DMS79 (cell line): ENCODE data around the gene THAP6.
"Not testable (repeated sequence)": the region's sequence is repeated elsewhere in the genome, so short reads cannot be mapped to it uniquely, and the experiment has no call there.

Experiments
- DNase-seq: peaks from one replicate; lab custom pipeline; 2025; lab: John Stamatoyannopoulos, UW

The THAP6 gene

DNA sequence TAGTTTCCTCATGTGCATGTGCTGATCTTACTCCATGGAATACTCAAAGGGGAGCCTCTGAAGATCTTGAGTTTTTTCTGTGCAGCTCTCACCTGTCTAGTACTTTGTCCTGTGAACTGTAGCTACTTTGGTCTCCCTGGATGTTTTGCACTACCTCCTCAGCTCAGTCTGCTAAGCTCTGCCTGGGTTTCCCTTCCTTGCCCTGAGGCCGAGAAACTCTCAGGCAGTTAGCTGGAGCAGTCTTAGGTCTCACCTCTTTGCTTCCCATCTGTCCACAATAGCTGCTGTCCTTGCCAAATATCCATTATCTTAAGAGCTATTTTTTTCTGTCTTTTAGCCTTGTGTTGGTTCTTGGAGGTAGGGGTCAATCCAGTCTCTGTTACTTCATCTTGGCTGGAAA is 11.6 kb downstream of the THAP6 start:
- DNase-seq: no peak

DNA sequence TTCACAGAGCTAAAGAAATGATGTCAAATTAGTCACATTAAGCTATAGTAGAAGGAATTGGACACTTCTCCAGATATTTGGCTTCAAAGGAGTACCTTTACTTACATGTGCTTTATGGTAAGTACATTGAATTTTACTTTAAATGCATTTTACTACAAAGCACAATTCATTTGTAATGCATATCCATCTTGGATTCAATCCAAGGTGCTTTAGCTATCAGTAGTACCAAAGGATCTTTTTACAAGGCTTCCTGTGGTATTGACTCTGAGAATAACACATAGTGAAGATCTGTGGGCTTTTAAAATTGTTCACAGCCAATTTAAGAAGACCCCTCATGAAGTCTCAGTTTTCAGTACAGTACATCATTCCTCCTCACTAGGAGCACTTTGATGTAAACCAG is 13.2 kb downstream of the THAP6 start:
- DNase-seq: peak; percentile 6

DNA sequence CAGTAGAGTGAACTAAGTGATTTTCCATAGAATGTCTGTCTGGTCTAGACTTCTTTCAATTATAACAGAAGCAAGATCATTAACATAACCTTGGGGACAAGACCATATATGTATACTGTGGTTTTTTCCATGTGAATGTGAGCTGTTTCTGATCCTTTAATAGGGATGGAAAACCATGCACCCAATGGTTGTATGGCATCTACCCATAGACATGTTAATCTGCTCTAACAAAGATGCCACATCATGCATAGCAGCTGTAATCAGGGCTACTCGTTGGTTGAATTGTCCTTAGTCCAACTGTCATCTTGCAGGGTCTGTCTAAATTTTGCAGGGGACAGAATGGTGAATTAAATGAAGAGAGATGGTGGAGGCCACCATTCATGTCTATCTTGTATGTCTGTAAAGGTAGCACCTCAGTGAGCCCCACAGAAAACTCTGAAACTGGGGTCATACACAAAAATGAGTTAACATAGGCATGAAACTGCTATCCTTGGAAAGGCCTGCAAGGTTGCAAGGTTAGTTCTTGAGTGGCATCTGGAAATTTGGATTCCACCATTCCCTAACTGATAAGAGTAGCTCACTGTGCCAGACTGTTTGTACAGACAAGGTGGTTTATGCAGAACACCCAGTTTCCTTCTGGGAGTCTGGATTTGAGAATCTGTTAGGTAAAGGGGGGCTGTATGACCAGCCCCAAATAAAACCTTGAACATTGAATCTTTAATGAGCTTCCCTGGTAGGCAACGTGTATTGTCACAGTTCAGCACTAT is 16.5 kb downstream of the THAP6 start:
- DNase-seq: no peak

DNA sequence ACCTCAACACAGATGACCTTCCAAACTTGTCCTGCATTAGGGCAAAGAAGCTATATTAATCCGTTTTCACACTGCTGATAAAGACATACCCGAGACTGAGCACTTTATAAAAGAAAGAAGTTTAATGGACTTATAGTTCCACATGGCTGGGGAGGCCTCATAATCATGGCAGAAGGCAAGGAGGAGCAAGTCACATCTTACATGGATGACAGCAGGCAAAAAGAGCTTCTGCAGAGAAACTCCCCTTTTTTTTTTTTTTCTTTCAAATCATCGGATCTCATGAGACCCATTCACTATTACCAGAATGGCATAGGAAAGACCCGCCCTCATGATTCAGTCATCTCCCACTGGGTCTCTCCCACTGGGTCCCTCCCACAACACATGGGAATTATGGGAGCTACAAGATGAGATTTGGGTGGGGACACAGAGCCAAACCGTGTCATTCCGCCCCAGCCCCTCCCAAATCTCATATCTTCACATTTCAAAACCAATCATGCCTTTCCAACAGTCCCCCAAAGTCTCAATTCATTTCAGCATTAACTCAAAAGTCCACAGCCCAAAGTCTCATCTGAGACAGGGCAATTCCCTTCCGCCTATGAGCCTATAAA is 17.4 kb downstream of the THAP6 start:
- not testable (repeated sequence) for DNase-seq

DNA sequence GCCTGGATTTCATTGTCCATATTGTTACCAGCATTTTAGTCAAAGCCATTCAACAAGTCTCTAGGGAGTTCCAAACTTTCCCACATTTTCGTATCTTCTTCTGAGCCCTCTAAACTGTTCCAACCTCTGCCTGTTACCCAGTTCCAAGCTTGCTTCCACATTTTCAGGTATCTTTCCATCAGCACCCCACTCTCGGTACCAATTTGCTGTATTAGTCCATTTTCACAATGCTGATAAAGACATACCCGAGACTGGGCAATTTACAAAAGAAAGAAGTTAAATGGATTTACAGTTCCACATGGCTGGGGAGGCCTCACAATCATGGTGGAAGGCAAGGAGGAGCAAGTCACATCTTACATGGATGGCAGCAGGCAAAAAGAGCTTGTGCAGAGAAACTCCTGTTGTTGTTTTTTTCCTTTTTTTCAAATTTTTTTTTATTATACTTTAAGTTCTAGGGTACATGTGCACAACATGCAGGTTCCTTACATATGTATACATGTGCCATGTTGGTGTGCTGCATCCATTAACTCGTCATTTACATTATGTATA is 19.1 kb downstream of the THAP6 start:
- not testable (repeated sequence) for DNase-seq

DNA sequence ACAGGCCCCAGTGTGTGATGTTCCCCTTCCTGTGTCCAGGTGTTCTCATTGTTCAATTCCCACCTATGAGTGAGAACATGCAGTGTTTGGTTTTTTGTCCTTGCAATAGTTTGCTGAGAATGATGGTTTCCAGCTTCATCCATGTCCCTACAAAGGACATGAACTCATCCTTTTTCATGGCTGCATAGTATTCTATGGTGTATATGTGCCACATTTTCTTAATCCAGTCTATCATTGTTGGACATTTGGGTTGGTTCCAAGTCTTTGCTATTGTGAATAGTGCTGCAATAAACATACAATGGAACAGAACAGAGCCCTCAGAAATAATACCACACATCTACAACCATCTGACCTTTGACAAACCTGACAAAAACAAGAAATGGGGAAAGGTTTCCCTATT is 19.7 kb downstream of the THAP6 start:
- DNase-seq: not testable (repeated sequence)

DNA sequence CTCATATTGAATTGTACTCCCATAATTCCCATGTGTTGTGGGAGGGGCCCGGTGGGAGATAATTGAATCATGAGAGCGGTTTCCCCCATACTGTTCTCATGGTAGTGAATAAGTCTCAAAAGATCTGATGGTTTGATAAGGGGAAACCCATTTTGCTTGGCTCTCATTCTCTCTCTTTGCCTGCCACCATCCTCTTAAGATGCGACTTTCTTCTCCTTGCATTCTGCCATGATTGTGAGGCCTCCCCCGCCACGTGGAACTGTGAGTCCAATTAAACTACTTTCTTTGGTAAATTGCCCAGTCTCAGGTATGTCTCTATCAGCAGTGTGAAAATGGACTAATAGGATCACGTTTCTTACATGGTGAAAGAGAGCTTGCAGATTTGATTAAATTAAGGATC is 23.0 kb downstream of the THAP6 start:
- DNase-seq: not testable (repeated sequence)

DNA sequence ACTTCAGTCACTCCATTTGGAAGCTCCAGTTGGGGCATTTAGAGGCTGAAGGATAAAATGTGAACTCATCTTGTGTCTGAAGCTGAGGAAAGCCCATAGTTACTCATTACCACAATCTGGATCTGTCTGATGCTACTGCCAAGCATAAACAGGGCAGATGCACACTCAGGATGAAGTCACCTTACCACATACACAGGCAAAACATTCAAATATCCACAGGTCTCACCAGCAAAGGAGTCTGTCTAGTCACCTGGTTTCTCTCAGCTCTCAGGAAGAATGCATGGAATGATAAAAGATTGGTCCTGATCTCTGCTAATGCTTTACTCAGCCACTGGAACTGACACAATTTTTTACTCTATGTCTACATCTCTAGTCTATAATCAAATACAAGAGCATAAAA is 28.6 kb downstream of the THAP6 start:
- no peak for DNase-seq

DNA sequence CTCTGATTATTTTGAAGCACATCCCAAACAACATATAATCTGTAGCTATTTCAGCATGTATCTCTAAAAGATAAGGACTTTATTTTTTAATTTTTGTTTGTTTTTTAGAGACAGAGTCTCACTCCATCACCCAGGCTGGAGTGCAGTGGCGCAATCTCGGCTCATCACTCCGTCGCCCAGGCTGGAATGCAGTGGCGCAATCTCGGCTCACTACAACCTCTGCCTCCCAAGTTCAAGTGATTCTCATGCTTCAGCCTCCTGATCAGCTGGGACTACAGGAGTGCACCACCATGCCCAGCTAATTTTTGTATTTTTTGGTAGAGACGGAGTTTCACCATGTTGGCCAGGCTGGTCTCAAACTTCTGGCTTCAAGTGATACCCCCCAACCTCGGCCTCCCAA is 29.9 kb downstream of the THAP6 start:
- DNase-seq: not testable (repeated sequence)

DNA sequence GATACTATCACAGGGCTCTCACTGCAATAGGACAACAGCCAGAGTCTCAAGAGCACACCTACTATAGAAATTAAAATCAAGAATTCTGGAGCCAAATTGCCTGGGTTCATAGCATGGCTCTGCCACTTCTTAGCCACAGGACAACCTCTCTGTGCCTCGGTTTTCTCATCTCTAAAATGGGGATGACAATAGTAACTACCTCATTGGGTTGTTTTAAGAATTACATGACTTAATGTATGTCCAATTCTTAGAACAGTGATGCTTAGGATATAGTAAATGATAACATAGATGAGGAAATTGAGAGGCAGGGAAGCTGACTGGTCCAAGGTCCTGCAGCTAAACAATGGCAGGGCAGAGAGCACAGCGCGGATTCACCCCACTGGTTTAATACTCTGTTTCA is 30.6 kb downstream of the THAP6 start:
- DNase-seq: no peak

DNA sequence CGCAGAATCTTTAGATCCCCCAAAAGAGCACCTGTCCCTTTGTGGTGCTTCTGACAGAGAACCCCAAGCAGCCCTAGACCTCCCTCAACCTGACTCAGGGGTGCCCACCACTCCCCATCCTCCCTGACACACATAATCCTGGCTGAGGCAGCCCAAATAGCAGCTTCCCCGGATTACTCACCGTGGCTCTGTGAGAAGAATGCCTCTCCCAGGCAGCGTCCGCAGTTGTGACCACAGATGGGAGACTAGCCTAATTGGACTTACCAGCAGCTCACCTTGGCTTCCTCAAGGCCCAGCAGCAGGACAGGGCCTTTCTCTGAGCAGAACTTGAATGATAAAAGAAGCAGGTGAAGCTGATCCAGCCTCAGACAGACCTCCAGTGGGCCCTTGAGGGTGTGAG is 31.3 kb downstream of the THAP6 start:
- no peak for DNase-seq

DNA sequence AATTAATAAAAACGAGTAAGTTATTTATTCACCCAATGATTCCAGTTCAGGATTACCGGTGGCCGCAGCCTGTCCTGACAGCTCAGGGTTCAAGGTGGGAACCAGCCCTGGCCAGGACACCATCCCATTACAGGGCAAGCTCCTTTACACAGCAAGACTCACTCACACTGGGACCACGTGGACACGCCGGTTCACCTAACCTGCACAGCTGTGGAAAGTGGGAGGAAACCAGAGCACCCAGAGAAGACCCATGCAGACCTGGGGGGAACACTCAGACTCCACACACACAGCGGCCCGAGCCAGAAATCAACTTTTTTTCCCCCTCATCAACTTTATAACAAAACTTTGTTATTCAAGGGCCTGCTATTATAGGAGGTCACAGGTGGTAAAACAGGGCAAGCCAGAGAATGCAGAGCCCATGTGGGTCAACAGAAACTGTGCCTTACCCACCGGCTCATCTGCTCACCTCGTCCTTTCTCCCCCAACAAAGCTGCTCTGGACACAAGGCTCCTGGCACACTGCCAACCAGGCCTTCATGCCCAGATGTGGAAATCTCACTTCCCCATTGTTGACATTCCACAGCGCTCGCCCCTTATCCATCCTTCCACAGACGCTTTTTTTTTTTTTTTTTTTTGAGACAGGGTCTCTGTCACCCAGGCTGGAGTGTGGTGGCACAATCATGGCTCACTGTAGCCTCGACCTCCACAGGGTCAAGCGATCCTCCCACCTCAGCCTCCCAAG is 33.5 kb downstream of the THAP6 start:
- no peak for DNase-seq

DNA sequence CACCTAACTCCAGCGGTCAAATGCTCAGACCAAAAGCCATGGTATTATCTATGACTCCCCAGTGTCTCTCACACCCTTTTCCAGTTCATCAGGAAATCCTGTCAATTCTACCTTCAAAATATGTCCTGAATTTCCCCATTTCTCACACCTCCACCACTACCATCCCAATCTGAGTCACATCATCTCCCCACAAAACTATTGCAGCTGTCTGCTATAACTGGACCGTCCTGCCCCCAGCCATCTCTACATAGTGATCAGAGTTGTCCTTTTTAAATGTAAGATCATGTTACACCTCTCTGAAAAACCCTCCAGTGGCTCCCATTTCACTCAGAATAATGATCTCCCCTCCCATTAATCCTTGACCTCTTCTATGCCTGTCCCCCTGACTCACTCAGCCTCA is 34.7 kb downstream of the THAP6 start:
- DNase-seq: no peak

DNA sequence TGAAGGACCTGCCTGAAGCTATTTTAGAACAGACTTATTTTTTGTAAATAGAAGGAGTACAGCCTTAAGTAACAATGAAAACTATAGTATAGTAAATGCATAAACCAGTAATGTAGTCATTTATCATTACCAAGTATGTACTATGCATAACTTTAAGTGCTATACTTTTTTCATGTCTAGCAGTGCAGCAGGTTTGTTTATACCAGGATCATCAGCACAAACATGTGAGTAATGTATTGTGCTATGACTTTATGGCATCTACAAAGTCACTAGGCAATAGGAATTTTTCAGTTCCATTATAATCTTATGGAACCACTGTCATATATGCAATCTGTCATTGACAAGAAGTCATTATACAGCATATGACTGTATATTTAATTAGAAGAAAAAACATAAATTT is 38.2 kb downstream of the THAP6 start:
- no peak for DNase-seq

DNA sequence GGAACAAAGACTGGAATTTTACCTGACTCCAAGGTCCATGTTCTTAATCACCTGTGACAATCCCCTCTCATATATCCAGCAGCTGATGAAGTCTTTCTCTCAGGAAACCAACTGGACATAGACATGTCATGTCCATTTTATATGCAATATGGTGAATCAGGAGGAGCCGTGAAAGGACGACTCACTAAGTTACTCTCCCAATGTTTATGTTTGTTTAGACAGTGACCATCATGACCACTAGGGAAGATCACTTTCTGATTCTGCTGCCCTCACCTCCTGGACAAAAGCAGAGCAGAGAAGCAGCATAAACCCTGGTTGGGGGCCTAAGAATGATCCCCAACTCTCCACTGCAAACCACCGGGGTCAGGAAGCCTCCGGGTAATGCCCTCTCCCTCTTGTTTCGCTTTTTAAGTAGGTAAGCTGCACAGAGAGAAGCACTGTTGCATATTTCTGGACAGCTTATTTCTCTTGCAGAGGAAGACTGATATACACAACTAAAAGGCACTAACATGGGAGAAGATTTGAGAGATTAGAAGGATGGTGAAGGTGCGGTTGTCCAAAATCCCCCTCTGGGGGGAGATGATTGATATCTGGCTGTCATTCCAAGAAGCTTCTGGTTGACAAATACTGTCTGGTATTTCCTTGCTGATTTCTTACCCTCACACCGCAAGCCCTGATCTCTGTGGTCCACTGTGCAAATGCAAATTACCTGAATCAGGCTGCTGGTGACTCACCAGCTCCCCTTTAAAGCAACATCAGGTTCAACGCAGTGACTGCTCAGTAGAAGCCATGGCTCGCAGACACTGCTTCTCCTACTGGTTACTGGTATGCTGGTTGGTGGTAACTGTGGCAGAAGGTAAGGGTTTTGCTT is 41.3 kb downstream of the THAP6 start, which contains the start of gene ODAPH:
Gene ODAPH, plus strand, starts transcription at position 773 of the 871 bp plus-strand sequence. Its CDS starts 17 bp downstream, at position 790.
- DNase-seq: no peak

DNA sequence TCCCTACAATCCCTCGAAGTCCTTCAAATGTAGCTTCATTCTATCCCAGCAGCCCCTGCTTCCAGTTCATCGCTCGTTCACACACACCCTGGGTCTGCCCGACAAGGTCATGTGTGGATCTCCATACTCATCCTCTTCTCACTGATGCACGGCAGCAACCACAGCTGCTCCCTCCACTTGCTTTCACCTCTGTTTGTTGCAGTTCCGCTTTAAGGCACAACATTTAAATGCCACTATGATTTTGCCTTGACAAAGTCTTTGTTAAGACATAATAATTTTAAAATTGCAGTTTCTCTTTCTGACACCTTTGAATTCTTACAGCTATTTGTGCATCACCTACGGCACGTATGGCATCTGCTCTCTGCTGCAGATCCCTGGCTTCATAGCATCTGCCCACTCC is 43.4 kb downstream of the THAP6 start:
- DNase-seq: peak; percentile 31

DNA sequence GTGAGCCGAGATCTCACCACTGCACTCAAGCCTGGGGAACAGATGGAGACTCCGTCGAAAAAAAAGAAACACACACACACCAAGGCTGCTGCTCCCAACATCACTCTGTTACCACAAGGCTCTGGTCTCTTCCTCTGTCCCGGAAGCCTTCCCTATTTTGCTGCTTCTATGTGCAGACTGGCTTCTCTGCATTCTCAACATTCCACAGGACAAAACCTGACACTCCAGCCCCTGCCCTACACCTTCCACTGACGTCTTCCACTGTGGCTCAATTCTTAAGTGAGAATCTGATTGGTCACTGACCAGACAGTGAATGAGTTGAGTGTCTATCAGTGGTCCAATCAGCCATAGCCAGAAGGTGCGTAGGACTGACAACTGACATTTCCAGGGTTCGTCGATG is 47.5 kb downstream of the THAP6 start:
- DNase-seq: no peak

DNA sequence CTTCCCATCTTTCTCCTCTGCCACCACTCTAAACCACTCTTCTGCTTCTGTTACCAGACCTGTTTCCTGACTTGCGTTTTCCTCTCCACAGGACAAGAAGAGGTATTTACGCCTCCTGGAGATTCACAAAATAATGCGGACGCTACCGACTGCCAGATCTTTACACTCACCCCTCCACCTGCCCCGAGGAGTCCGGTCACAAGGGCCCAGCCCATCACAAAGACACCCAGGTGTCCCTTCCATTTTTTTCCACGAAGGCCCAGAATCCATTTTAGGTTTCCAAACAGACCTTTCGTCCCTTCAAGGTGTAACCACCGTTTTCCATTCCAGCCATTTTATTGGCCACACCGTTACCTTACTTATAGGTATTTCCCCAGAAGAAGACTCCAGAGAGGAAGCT is 49.8 kb downstream of the THAP6 start:
- DNase-seq: no peak

DNA sequence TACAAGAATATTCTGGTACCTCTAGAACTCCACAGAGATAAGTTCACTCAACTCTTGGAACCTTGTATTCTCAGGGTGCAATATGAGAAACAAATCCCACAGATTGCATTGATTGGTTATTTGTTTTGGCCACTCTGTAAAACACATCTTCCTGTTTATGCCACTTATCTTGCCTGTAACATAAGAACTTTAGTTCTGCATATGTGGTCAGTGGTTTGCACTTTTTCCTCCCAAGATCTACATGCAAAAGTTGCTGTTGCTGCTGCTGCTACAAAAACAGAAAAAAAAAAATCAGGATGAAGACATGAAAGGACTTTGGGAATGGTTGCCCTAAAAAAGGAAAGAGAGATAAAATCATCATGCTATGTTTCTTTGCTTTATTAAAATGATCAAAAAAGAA is 51.2 kb downstream of the THAP6 start:
- no peak for DNase-seq

DNA sequence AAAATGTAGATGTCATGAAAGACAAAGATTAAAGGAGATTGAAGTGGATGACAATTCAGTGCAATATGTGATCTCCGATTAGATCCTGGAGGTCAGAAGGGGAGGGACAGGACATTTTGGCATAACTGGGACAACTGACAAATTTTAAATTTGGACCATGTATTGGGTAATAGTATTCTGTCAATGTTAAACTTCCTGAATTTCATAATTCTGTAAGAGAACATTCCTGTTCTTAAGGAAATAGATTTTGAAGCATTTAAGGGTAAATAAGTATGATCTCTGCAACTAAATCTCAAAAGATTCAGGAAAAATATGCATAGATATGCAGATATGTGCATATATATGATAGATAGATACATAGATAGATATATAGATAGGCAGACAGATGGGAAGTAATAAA is 52.6 kb downstream of the THAP6 start:
- DNase-seq: no peak

DNA sequence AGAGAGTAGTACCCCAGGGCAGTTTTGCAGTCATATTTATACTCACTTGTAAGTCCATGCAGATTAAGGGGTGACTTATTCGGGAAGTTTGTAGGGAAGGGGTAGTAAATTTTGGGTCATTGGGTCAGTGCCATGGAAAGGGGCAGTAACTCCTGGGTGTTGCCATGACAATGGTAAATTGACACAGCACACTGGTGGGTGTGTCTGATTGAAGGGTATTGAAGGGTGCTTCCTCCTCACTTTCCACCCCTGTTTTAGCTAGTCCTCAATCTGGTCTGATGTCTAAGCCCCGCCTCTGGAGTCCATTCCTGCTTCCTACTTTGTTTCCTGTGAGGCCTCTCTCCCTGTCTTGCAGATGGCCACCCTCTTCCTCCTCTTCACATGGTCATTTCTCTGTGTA is 53.5 kb downstream of the THAP6 start:
- DNase-seq: no peak
